Measurements from ENCODE around the gene KCNIP4.

Gene KCNIP4

GRCh38 chr4:21577056-21577455, 371.5 kb downstream of the KCNIP4 start:
- H3K4me3 Mint-ChIP-seq: no peak overlapping the region
- H3K4me1 Mint-ChIP-seq: no peaks in the 10 kb centered on the region
- peaks cover 7% of the 10 kb centered on the region for H3K9me3 Mint-ChIP-seq
- no peaks in the 10 kb centered on the region for H3K27me3 Mint-ChIP-seq
- H3K36me3 Mint-ChIP-seq: no peaks in the 10 kb centered on the region
- no peak overlapping the region for H3K27ac Mint-ChIP-seq
- ATAC-seq: no peak

- Mint-ChIP-seq H3K9me3 (peaks cover 4% of the 10 kb centered on the region), H3K27me3 (no peaks in the 10 kb centered on the region), H3K36me3 (no peaks in the 10 kb centered on the region), H3K4me3 (no peak overlapping the region), H3K4me1 (no peaks in the 10 kb centered on the region), H3K27ac (no peak overlapping the region)
- ATAC-seq: no peak
Observed at GRCh38 chr4:21571100-21571499, 377.5 kb downstream of the KCNIP4 start.

DNA sequence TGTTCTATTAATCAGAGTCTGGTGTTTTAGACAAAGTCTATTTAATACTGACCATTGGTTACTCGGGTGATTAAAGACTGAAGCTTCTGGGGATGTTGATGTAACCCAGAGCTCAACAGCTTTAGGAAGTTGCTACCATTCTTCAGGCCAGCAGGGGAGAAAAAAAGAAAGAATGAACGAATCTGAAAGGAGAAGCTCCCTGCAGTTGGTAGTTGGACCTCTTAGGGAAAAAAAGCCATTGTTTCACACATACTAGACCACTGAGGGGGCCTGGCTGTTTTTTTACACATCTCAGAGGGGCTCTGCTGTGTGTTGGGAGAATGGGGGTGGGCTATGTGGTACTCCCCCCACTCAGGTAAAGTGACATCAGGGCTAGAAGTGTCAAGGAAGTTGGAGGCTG, 378.9 kb downstream of the KCNIP4 start:
- Mint-ChIP-seq H3K4me3 (no peak overlapping the region), H3K9me3 (peaks cover 4% of the 10 kb centered on the region), H3K27ac (no peak overlapping the region), H3K4me1 (no peaks in the 10 kb centered on the region), H3K27me3 (no peaks in the 10 kb centered on the region), H3K36me3 (no peaks in the 10 kb centered on the region)
- ATAC-seq: no peak

DNA sequence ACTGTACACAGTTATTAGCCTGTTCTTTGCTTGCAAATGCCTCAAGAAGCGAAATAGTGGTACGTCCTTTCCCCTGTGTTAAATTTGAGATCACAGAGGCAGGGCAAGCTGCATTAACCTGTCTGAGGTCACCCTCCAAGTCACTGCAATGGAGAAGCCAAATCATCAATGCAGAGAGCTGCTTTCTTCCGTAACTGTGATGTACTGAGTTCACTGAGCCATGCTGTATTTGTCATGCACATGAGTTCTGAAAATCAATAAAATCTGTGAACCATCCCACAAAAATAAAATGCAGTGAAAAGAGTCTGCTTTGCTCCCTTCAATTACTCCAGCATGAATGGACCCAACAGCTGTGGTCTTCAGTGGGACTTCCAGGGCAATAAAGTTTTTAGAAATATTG, 393.5 kb downstream of the KCNIP4 start:
- H3K27ac Mint-ChIP-seq: no peak overlapping the region

DNA sequence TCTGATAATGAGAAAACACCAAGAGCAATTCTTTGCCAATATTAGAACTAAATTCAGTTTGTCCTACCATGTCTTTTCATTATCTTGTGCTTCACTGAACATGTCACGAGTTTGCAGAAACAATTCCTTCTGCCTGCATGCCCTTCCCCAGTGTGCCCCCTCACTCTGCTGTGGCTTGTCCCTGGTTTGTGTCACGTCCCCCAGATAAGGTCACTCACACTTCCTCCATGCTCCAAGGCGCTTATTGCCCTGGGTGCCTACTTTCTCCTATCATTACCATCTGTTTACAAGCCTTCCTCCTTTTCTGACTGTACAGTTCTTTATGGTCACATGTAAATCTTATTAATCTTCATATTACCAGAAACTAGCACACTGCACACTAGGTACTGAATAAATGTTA, 394.1 kb downstream of the KCNIP4 start:
- no peak for ATAC-seq
- H3K27ac Mint-ChIP-seq: no peak overlapping the region
- H3K27me3 Mint-ChIP-seq: no peaks in the 10 kb centered on the region
- H3K36me3 Mint-ChIP-seq: no peaks in the 10 kb centered on the region
- H3K4me1 Mint-ChIP-seq: no peaks in the 10 kb centered on the region
- peaks cover 3% of the 10 kb centered on the region for H3K9me3 Mint-ChIP-seq
- no peak overlapping the region for H3K4me3 Mint-ChIP-seq

More for the DNA sequence above, 393.5 kb downstream of the KCNIP4 start:
- H3K27me3 Mint-ChIP-seq: no peaks in the 10 kb centered on the region
- H3K4me1 Mint-ChIP-seq: no peaks in the 10 kb centered on the region
- H3K9me3 Mint-ChIP-seq: peaks cover 3% of the 10 kb centered on the region
- H3K36me3 Mint-ChIP-seq: no peaks in the 10 kb centered on the region
- H3K4me3 Mint-ChIP-seq: no peak overlapping the region
- ATAC-seq: no peak

GRCh38 chr4:21554066-21554465, 394.5 kb downstream of the KCNIP4 start:
- no peak for ATAC-seq
- Mint-ChIP-seq H3K27ac (no peak overlapping the region), H3K9me3 (peaks cover 3% of the 10 kb centered on the region), H3K4me1 (no peaks in the 10 kb centered on the region), H3K36me3 (no peaks in the 10 kb centered on the region), H3K4me3 (no peak overlapping the region), H3K27me3 (no peaks in the 10 kb centered on the region)

GRCh38 chr4:21552455-21552854, 396.1 kb downstream of the KCNIP4 start:
- no peak for ATAC-seq
- no peaks in the 10 kb centered on the region for H3K27me3 Mint-ChIP-seq
- no peak overlapping the region for H3K27ac Mint-ChIP-seq
- no peak overlapping the region for H3K4me3 Mint-ChIP-seq
- no peaks in the 10 kb centered on the region for H3K36me3 Mint-ChIP-seq
- H3K9me3 Mint-ChIP-seq: peaks cover 3% of the 10 kb centered on the region
- H3K4me1 Mint-ChIP-seq: no peaks in the 10 kb centered on the region

GRCh38 chr4:21544955-21545354, 403.6 kb downstream of the KCNIP4 start:
- Mint-ChIP-seq H3K4me3 (no peak overlapping the region), H3K27ac (no peak overlapping the region), H3K36me3 (no peaks in the 10 kb centered on the region), H3K4me1 (no peaks in the 10 kb centered on the region), H3K9me3 (peaks cover 3% of the 10 kb centered on the region), H3K27me3 (no peaks in the 10 kb centered on the region)
- ATAC-seq: no peak

GRCh38 chr4:21544415-21544814, 404.2 kb downstream of the KCNIP4 start:
- Mint-ChIP-seq H3K27me3 (no peaks in the 10 kb centered on the region), H3K4me3 (no peak overlapping the region), H3K36me3 (no peaks in the 10 kb centered on the region), H3K4me1 (no peaks in the 10 kb centered on the region), H3K9me3 (peaks cover 3% of the 10 kb centered on the region), H3K27ac (no peak overlapping the region)
- ATAC-seq: no peak

- no peaks in the 10 kb centered on the region for H3K27me3 Mint-ChIP-seq
- H3K27ac Mint-ChIP-seq: no peak overlapping the region
- peaks cover 3% of the 10 kb centered on the region for H3K9me3 Mint-ChIP-seq
- no peak overlapping the region for H3K4me3 Mint-ChIP-seq
- no peak for ATAC-seq
- H3K36me3 Mint-ChIP-seq: no peaks in the 10 kb centered on the region
- H3K4me1 Mint-ChIP-seq: no peaks in the 10 kb centered on the region
Observed at GRCh38 chr4:21543514-21543913, 405.1 kb downstream of the KCNIP4 start.

DNA sequence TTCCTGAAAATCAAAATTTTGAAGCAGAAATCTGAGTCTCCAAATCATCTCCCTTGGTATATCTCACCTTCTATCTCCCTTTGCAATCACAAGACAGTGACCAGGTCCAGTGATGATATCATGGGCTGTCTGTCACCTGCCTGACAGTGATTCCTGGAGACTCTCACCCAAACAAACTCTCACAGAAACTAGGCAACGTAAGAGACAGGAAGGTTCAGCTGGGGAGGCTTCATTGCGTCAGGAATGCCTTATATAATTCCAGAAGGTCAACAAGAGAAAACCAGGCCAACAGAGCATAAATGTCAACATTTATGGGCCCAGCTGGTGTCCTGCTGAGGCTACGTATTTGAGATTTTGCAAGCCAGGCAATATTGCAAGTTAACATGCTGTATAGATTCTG, 412.7 kb downstream of the KCNIP4 start:
- ATAC-seq: no peak

GRCh38 chr4:21531048-21531447, 417.5 kb downstream of the KCNIP4 start:
- no peak overlapping the region for H3K27ac Mint-ChIP-seq
- H3K27me3 Mint-ChIP-seq: no peaks in the 10 kb centered on the region
- no peaks in the 10 kb centered on the region for H3K4me1 Mint-ChIP-seq
- ATAC-seq: no peak
- H3K4me3 Mint-ChIP-seq: no peak overlapping the region
- H3K9me3 Mint-ChIP-seq: peaks cover 8% of the 10 kb centered on the region
- H3K36me3 Mint-ChIP-seq: no peaks in the 10 kb centered on the region

More for the DNA sequence above, 412.7 kb downstream of the KCNIP4 start:
- Mint-ChIP-seq H3K27me3 (no peaks in the 10 kb centered on the region), H3K9me3 (peaks cover 8% of the 10 kb centered on the region), H3K4me1 (no peaks in the 10 kb centered on the region), H3K4me3 (no peak overlapping the region), H3K27ac (no peak overlapping the region), H3K36me3 (no peaks in the 10 kb centered on the region)

GRCh38 chr4:21529214-21529613, 419.4 kb downstream of the KCNIP4 start:
- Mint-ChIP-seq H3K4me3 (no peak overlapping the region), H3K9me3 (peaks cover 5% of the 10 kb centered on the region), H3K36me3 (no peaks in the 10 kb centered on the region), H3K27ac (no peak overlapping the region), H3K27me3 (no peaks in the 10 kb centered on the region), H3K4me1 (no peaks in the 10 kb centered on the region)
- no peak for ATAC-seq

DNA sequence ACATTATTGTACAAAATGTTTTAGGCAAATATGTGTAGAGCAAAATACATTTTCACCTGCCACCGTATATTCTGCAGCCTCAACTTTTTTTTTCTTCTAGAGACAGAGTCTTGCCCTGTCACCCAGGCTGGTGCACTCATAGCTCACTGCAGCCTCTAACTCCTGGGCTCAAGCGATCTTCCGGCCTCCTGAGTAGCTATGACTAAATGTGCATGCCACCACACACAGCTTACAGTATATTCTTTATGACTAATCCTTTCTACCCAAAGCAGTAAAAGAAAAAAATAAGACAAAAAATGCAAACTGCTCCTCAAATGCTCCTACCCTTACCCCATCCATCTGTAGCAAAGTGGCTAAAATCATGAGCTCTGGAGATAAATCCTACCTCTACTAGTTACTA, 426.3 kb downstream of the KCNIP4 start:
- no peaks in the 10 kb centered on the region for H3K4me1 Mint-ChIP-seq
- no peak overlapping the region for H3K4me3 Mint-ChIP-seq
- peaks cover 2% of the 10 kb centered on the region for H3K9me3 Mint-ChIP-seq
- no peak for ATAC-seq
- H3K27me3 Mint-ChIP-seq: no peaks in the 10 kb centered on the region
- H3K36me3 Mint-ChIP-seq: no peaks in the 10 kb centered on the region
- no peak overlapping the region for H3K27ac Mint-ChIP-seq

- H3K36me3 Mint-ChIP-seq: no peaks in the 10 kb centered on the region
- no peaks in the 10 kb centered on the region for H3K4me1 Mint-ChIP-seq
- no peak for ATAC-seq
- no peak overlapping the region for H3K27ac Mint-ChIP-seq
- H3K4me3 Mint-ChIP-seq: no peak overlapping the region
- H3K27me3 Mint-ChIP-seq: no peaks in the 10 kb centered on the region
- no peaks in the 10 kb centered on the region for H3K9me3 Mint-ChIP-seq
Observed at GRCh38 chr4:21517126-21517859, 431.3 kb downstream of the KCNIP4 start.

DNA sequence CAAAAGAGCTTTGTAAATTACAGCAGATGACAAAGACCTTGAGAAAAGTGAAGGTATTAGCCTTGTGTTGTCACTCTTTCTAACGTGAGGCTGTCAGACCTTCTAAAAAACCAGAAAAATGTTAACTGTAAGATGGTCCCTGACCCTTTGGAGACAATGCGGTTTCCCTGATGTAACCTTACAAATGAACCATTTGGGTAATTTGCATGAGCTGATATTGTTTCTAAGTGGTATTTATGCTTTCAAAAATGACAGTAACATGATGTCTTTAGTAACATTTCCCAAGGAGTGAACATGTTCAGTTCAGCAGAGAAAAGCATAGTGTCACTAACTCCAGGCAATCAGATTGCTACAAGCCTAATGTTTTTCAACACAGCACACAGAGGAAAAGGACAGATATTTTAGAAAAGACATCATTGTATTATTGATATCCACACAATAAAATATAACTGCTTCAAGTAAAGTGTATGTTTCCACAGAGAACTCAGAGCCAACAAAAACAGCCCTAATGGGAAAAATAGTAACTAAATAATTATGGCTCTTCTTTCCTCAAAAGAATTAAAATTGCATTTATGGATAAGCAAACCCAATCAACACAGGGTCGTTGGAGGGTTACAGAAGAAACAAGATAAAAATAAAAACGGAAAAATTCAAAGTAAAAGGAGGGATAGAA, 434.4 kb downstream of the KCNIP4 start:
- H3K4me3 Mint-ChIP-seq: no peak overlapping the region
- H3K9me3 Mint-ChIP-seq: peaks cover 3% of the 10 kb centered on the region
- H3K27ac Mint-ChIP-seq: no peak overlapping the region
- ATAC-seq: no peak
- H3K36me3 Mint-ChIP-seq: no peaks in the 10 kb centered on the region
- no peaks in the 10 kb centered on the region for H3K4me1 Mint-ChIP-seq
- H3K27me3 Mint-ChIP-seq: no peaks in the 10 kb centered on the region

All from stimulated activated memory B cell treated with anti-CD40 and anti-IgM and Interleukin-4, amounts not matched to agents 10 μg/mL and 1 μg/mL and 100 μg/mL, for 72 hours (primary cell).